A673 (cell line): ENCODE data around the gene CMIP.

Experiments
- CTCF ChIP-seq: fragments of 300-800, 200-600 bp; sonication (generic); conservative IDR thresholded peaks from 2 replicates; pipeline ENCODE4 v1.5.1; 2017; ENCODE audit warnings: low read depth, mild to moderate bottlenecking, antibody characterized with exemption, low read length, moderate library complexity, mixed read lengths
- EZH2 ChIP-seq: fragments of 200-600 bp; sonication (generic); IDR thresholded peaks from 2 replicates; pipeline ENCODE4 v1.6.1; 2017; ENCODE audit warnings: borderline replicate concordance, low read depth, mild to moderate bottlenecking, mixed read lengths, antibody characterized with exemption, low read length; ENCODE audit not compliant: poor library complexity, severe bottlenecking

- TF ChIP-seq EZH2 = no peak
- TF ChIP-seq CTCF = no peak
Measured at GRCh38 chr16:81752876-81753227, 308.2 kb downstream of the CMIP start.
